GM21723 (cell line): ENCODE data around the gene ZBTB8A.
A peak's percentile ranks its signal among the peaks of the same experiment; 100 is the strongest.
"Not testable (repeated sequence)": the region's sequence is repeated elsewhere in the genome, so short reads cannot be mapped to it uniquely, and the experiment has no call there.

Experiments
- ATAC-seq: cut with Tn5 transposase; IDR thresholded peaks from one replicate; pipeline ENCODE4 v1.9.1; 2021; ENCODE audit warnings: mild to moderate bottlenecking, moderate library complexity; ENCODE audit not compliant: unreplicated experiment

Gene ZBTB8A

DNA sequence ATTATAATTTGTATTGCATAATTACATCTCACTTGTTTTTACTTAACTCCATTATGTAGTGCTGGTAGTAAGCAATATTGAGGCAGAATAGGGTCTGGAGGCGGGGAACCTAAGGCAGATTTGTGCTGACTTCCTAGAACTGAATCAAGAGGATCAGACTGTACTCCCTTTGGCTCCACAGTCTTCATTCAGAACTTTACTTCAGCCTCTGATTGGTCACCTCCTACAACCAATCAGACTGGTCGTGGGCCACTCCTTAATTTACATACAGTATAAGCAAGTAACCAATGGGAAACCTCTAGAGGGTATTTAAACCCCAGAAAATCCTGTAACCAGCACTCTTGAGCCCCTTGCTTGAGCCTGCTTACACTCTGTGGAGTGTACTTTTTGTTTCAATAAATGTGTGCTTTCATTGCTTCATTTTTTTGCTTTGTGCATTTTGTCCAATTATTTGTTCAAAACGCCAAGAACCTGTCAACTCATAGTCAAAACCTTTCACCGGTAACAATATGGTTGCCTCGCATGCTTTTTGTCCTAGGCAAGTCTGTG is 79.5 kb downstream of the ZBTB8A start:
- ATAC-seq, result no peak

DNA sequence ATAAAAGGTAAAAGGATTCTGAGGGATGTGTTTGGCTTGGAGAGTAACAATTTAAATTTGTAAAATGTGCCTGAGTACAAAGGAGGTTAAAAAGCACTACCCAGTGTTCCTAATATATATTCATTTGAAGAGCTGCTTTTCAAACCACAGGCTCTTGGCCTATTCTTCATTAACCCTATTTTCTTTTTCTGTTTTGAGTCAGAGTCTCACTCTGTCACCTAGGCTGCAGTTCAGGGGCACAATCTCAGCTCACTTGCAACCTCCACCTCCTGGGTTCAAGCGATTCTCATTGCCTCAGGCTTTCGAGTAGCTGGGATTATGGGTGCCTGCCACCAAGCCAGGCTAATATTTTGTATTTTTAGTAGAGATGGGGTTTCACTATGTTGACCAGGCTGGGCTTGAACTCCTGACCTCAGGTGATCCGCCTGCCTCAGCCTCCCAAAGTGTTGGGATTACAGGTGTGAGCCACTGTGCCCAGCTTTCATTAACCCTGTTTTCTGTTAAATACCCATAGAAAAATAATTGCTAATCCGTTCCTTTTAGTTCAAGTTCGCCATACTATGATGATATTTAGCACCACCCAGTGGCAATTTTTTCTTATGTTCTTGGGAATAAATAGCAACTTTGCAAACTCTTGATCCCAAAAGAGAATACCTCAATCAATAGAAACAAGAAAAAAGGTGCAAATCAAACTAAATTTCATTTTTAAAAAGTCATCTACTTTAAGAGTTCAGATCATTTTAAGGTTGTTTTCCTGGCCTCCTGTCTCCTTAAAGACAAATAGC is 80.7 kb downstream of the ZBTB8A start:
- peak; percentile 75 for ATAC-seq

DNA sequence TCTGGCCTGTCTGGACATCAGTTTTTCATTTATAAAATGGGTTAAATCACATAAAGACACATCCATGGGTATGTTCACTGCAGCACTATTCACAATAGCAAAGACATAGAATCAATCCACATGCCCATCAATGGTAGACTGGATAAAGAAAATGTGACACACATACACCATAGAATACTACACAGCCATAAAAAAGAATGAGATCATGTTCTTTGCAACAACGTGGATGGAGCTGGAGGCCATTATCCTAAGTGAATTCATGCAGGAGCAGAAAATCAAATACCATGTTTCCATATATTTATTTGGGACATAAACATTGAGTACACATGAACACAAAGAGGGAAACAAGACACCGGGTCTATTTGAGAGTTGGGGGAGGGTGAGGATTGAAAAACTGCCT is 83.0 kb downstream of the ZBTB8A start:
- ATAC-seq, result no peak

DNA sequence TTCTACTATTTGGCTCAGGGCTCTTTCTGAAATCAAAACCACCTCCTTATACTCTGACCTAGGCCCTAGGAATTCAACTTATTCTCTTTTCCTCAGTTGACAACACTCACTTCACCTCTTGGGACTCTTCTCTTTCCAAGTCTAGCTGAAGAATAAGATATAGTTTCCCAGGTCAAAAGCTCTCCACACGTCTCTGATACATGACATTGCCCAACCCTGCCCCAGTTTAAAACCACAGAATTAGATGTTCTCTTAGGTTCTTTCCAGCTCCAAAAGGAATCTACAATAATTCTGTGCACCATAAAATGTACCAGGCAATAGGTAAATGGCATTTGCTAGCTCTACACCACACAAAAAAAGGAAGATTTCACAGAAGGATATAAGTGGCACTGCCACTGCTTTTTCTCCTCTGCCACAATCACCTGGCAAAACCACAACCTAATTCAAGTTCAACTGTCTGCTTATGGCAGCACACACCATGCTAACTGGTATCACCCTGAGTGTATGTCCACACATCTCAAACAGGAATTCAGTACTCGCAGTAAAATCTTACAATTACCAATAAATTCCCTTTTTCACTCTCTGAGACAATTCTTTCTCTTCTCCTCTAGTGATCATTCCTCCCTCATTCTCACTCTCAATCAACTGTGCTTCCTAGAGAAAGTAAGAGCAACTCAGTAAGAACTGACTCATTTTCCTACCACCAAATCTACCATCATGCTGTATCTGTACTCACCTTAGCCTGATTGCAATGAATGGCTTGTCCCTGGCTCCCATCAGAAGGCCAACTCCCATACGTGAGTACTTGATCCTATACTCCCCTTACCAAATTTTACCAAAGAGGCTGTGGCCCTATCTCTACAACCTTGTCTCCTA is 83.8 kb downstream of the ZBTB8A start:
- ATAC-seq, result no peak

DNA sequence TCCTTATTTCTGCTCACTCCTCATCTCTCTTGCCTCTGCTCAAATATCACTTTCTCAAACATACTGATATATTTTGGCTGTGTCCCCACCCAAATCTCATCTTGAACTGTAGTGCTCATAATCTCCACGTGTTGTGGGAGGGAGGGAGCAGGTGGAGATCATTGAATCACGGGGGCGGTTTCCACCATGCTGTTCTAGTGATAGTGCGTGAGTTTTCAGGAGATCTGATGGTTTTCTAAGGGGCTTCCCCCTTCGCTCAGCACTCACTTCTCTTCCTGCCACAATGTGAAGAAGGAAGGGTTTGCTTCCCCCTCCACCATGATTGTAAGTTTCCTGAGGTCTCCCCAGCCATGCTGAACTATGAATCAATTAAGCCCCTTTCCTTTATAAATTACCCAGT is 84.5 kb downstream of the ZBTB8A start:
- ATAC-seq, result no peak

DNA sequence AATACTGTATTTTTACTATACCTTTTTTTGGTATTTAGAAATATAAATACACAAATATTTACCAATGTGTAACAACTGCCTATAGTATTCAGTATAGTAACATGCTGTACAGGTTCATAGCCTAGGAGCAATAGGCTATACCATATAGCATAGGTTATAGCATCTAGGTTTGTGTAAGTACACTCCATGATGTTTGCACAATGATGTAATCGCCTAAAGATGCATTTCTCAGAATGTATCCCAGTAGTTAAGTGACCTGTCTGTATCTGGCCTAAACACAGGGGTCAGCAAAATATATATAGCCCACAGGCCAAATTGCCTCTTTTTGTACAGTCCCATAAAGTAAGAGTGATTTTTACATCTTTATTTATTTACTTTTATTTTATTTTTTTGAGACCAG is 86.9 kb downstream of the ZBTB8A start:
- no peak for ATAC-seq

DNA sequence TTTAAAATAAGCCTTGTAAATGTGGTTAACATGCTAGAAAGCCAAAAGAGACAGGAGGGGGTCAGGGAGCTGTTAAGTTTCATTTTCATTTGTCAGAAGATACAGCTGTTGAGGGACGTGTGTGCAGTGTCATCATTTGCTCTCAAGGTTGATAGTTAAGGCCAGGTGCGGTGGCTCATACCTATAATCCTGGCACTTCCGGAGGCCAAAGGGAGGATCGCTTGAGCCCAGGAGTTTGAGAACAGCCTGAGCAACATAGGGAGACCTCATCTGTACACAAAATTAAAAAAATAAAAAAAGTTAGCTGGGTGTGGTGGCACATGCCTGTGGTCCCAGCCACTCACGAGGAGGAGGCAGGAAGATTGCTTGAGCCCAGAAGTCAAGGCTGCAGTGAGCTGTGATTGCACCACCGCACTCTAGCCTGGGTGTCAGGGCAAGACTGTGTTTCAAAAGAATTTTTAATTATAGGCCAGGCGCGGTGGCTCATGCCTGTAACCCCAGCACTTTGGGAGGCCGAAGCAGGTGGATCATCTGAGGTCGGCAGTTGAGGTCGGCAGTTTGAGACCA is 88.5 kb downstream of the ZBTB8A start:
- peak; percentile 75 for ATAC-seq

DNA sequence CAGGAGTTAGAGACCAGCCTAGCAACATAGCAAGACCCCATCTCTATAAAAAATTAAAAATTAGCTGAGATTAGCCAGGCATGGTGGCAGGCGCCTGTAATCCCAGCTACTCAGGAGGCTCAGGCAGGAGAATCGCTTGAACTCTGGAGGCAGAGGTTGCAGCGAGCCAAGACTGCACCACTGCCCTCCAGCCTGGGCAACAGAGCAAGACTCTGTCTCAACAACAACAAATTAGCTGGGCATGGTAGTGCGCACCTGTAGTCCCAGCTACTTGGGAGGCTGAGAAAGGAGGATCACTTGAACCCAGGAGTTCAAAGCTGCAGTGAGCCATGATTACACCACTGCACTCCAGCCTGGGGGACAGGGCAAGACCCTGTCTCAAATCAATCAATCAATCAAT is 90.9 kb downstream of the ZBTB8A start:
- not testable (repeated sequence) for ATAC-seq

DNA sequence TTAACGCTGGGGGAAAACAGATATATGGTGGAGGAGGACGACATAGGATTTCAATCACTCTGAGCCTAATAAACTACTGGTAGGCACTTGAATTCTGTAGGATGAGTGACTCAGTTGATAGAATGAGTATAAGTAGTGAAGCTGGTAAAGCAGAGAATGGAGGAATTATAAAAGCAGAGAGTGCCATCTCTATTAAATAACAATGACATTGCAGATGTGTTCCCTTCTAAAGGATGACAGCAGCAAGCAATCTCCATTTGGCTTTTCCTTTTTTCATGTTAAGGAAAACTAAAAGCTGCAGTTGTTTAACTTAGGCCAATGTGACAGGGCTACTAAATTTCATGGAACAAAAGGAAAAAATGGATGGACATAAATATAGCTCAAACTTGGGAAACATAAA is 93.6 kb downstream of the ZBTB8A start:
- ATAC-seq, result no peak

DNA sequence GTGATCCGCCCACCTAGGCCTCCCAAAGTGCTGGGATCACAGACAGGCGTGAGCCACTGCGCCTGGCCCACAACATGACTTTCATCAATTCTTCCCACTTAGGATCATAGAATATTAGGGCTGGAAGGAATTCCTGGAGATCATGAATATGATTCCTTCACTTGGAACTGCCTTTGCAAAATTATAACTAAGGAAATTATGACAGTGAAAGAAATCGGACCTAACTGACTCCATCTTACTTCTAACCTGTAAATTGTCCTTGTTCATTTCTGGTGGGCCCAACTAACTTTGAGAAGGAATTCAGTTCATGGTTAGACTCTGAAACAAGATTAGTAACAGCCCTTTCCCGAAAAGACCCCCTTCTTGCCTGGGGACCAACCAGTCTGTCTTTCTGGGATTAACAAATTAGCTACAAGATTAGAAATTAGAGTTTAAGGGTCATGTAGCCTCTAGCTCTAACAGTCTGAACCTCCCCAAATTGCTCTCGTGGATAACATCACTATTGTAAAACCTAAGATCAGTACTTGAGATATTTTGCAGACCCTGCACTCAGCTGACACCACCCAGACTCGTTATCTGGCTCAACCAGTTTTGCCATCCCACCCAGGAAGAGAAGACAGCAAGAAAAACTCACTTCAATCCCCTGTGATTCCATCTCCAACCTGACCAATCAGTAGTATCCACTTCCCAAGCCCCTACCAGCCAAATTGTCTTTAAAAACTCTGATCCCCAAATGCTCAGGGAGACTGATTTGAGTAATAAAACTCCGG is 96.5 kb downstream of the ZBTB8A start:
- ATAC-seq, result no peak

DNA sequence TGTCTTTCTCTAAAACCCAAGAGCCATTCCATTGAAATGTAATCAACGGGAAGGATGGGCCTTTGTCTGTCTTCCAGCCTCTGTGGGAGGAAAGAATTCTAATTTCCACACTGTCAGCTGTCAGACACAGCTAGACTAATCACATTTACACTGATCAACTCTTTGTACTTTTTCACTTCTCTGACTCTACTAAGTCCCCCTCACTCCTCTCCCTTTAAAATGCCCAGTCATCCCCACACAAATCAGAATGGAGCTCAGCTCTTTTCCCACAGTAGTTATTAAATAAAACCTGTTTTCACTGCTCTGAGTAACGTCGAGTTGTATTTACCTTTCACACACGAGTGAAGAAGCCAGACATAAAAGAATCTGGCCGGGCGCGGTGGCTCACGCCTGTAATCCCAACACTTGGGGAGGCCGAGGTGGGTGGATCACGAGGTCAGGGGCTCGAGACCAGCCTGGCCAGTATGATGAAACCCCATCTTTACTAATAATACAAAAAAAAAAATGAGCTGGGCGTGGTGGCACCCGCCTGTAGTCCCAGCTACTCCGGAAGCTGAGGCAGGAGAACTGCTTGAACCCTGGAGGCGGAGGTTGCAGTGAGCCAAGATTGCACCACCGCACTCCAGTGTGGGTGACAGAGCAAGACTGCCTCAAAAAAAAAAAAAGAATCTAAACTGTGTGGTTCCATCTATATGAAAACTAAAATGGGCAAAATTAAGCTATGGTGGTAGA is 97.9 kb downstream of the ZBTB8A start:
- no peak for ATAC-seq

DNA sequence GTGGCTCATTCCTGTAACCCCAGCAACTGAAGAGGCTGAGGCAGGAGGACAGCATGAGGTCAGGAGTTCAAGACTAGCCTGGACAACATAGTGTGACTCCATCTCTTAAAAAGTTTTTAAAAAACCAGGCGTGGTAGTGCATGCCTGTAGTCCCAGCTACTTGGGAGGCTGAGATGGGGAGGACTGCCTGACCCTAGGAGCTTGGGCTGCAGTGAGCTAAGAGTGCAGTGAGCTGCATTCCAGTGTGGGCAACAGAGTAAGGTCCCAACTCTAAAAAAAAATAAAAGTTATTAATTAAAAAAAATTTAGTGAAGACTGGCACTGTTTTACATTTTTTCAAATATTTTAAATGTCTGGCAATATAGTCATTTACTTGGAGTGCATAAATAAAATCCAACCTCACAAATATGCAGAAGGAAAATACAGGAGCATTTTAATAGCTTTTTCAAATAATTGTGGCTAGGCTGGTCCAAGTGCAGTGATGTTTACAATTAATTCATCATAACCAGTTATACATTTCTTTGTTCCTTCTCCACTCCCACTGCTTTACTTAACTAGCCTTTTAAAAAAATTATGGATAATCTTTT is 100.4 kb downstream of the ZBTB8A start:
- no peak for ATAC-seq

DNA sequence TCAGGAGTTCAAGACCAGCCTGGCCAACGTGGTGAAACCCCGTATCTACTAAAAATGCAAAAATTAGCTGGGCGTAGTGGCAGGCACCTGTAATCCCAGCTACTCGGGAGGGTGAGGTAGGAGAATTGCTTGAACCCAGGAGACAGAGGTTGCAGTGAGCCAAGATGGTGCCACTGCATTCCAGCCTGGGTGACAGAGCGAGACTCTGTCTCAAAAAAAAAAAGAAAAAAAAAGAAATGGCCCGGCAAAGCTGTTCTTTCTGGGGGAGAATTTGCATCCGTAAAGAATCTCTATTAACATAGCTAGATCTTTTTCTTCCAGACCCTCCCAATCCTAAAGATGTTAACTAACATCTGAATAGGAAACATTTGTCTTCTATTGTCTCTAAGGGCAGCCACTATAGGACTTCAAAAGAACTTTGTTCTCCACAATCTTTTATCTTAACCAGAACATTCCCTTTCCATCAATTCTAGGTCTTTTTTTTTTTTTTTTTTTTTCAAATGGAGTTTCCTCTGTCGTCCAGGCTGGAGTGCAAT is 103.1 kb downstream of the ZBTB8A start:
- ATAC-seq, result not testable (repeated sequence)

DNA sequence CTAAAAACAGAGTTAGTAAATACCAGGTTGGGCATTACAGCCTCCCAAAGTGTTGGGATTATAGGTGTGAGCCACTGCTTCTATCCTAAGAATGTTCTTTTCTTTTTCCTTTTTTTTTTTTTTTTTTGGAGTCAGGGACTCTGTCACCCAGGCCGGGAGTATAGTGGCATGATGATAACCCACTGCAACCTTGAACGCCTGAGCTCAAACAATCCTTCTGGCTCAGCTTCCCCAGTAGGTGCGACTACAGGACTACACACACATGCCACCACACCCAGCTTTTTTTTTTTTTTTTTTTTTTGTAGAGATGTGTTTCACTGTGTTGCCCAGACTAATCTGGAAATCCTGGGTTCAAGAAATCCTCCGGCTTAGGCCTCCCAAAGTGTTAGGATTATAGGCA is 105.2 kb downstream of the ZBTB8A start:
- no peak for ATAC-seq

DNA sequence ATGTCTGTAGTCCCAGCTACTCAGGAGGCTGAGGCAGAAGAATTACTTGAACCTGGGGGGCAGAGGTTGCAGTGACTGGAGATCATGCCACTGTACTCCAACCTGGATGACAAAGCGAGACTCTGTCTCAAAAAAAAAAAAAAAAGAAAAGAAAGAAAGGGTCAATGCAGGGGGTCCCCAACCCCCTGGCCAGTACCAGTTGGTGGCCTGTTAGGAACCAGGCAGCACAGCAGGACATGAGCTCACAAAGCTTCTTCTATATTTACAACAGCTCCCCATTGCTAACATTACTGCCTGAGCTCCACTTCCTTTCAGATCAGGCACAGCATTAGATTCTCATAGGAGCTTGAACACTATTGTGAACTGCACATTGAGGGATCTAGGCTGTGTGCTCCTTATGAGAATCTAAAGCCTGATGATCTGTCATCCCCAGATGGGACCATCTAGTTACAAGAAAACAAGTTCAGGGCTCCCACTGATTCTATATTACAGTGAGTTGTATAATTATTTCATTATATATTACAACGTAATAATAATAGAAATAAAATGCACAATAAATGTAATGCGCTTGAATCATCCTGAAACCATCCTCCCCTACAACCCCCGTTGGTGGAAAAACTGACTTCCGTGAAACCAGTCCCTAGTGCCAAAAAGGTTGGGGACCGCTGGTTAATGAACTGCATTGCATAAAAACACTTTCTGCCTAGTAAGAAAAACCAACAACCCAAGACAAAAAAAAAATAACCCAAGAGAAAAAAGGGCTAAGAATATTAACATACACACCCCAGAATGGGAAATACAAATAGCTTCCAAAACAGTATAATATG is 108.3 kb downstream of the ZBTB8A start:
- ATAC-seq, result no peak

DNA sequence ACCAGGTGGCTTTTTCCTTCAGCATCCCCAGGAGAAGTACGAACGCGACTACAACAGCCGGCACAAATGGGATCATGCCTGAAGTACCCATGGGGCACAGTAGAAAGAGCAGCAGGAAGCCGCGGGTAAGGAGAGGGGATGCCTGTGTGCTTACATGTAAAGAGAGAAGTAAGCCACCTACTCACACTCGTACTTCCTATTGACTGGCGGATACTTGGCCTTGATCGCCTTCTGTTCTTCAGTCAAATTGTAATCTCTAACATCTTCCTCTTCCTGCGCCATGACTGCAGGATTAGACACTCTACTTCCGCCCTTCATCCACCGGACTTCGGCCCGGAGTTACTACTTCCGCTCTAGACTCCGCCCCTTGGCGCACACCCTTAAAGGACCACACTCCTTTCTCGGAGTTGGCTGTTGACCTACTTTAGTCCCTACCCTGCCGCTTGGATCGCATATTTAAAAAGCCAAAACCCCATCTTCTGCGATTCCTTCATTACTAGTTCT is 111.1 kb downstream of the ZBTB8A start, which contains the start of gene ZBTB8OS:
ZBTB8OS (minus strand) TSS at position 303 of the 504 bp plus-strand sequence; CDS start at position 282, 21 bp downstream.
- ATAC-seq, result peak; percentile 70

DNA sequence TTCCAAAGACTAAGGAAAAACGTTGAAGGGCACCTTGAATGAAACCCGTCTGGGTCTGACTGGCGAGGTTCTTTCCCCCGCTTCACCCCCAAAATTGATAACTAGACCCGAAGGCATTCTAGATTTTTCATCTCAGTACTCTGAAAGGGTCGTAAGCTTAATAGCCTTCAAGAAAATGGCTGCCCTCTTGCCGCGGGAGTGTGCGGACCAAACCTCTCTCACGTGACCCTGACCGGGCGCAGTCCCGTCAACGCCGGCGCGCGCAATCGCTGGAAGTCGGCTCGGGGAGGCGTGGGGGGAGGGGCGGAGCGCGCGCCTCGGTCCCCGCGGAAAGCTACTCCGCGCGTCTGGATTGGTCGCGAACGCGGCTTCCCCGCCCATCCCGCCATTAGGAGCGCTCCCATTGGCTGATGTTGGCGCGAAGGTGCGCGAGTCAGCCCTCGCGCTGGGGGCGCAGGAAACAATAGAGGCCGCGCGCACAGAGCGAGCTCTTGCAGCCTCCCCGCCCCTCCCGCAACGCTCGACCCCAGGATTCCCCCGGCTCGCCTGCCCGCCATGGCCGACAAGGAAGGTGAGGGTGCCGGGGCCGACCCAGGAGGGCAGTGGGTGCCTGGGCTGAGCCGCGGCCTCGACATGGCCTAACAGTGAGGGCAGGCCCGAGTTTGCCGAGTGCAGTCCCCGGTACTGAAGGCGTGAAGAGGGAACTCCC is 111.7 kb downstream of the ZBTB8A start, which contains the start of gene RBBP4:
RBBP4 (plus strand) TSS at position 457 of the 709 bp plus-strand sequence; CDS start at position 556, 99 bp downstream.
- ATAC-seq, result peak; percentile 81
